HCT116 (cell line): ENCODE data around the gene NFIL3. TPM values are rescaled to one million over a fixed set of nuclear protein-coding genes. Genes with fewer than 3 reads are reported as not detected.

Experiments
- ATAC-seq: fragments of 200-7000 bp; cut with Tn5 transposase; 2 replicates; pipeline ENCODE4 v1.9.1; 2020; ENCODE audit warnings: mild to moderate bottlenecking, moderate library complexity
- BruUV-seq: library from RNA; stranded (reverse); fragments of 400-500 nt; replicated peaks from 2 replicates; lab custom pipeline; 2021; lab: Mats Ljungman, UMichigan
- CTCF ChIA-PET: fragments of 300-600 bp; sonication (Branson Sonifier 250); formaldehyde crosslinking; loops from one replicate; lab custom pipeline; 2021; ENCODE audit warnings: antibody characterized with exemption; lab: Charles Lee
- POLR2A ChIA-PET: fragments of 300-600, 350-600 bp; sonication (Branson Sonifier 250); formaldehyde crosslinking; loops from one replicate; lab custom pipeline; 2021; ENCODE audit warnings: antibody characterized with exemption; lab: Charles Lee
- RAD21 ChIA-PET, 2 experiments: fragments of 300-600 bp; sonication (Branson Sonifier 250); formaldehyde crosslinking; loops; one replicate each; lab custom pipeline; 2023; ENCODE audit warnings: low total read pairs in 2 of 2; ENCODE audit not compliant: uncharacterized antibody in 2 of 2, unreplicated experiment in 2 of 2, low non-redundant PET in 1 of 2; lab: Charles Lee
- DNase-seq: peaks from one replicate; pipeline ENCODE4 v3.0.0-alpha.2; 2010; ENCODE audit warnings: low read depth, low spot score
- H2AFZ ChIP-seq: fragments of 200-600 bp; shearing (Covaris generic), sonication (generic); 2 replicates; pipeline ENCODE4 v1.6.1; 2017; ENCODE audit warnings: low read depth, mixed run types, mixed read lengths, antibody characterized with exemption, low read length; ENCODE audit not compliant: poor library complexity, severe bottlenecking
- H3K27ac ChIP-seq: 2 replicates; pipeline ENCODE4 v1.5.1; 2012; ENCODE audit warnings: low read depth, low read length
- H3K27me3 ChIP-seq: fragments of 200-600 bp; sonication (generic); 2 replicates; pipeline ENCODE4 v1.6.1; 2016; ENCODE audit warnings: mixed run types, low read length, mixed read lengths; ENCODE audit not compliant: insufficient read depth
- H3K36me3 ChIP-seq, 2 experiments: fragments of 200-500 bp in 1 of 2; fragments of 200-600 bp in 1 of 2; sonication (Bioruptor generic) in 1 of 2; sonication (generic) in 1 of 2; 2 replicates each; pipeline versions ENCODE4 v1.5.1 to v1.6.1; 2014 to 2016; ENCODE audit warnings: low read length in 2 of 2, inconsistent platforms in 1 of 2, mixed read lengths in 1 of 2, mixed run types in 1 of 2; ENCODE audit not compliant: insufficient read depth in 2 of 2, control insufficient read depth in 1 of 2
- H3K4me1 ChIP-seq, 2 experiments: fragments of 200-600 bp in 1 of 2; sonication (generic) in 1 of 2; 2 replicates each; pipeline versions ENCODE4 v1.5.1 to v1.6.1; 2012 to 2017; ENCODE audit warnings: low read length in 2 of 2, inconsistent platforms in 1 of 2, mild to moderate bottlenecking in 1 of 2, mixed read lengths in 1 of 2, mixed run types in 1 of 2, moderate library complexity in 1 of 2; ENCODE audit not compliant: insufficient read depth in 2 of 2, control insufficient read depth in 1 of 2
- H3K4me2 ChIP-seq: fragments of 200-600 bp; sonication (generic); 2 replicates; pipeline ENCODE4 v1.6.1; 2017; ENCODE audit warnings: mixed run types, low read length, mixed read lengths
- H3K4me3 ChIP-seq, 2 experiments: fragments of 200-600 bp in 1 of 2; sonication (generic) in 1 of 2; replicated peaks in 1 of 2; 2 replicates each; pipeline ENCODE4 v1.5.1; 2011 to 2016; ENCODE audit warnings: low read length in 2 of 2, control low read depth in 1 of 2, low read depth in 1 of 2, mild to moderate bottlenecking in 1 of 2, mixed read lengths in 1 of 2, mixed run types in 1 of 2
- H3K79me2 ChIP-seq: fragments of 200-600 bp; sonication (generic); 2 replicates; pipeline ENCODE4 v1.6.1; 2017; ENCODE audit warnings: mild to moderate bottlenecking, mixed run types, low read length, moderate library complexity, mixed read lengths; ENCODE audit not compliant: insufficient read depth
- H3K9ac ChIP-seq: fragments of 200-600 bp; sonication (generic); 2 replicates; pipeline ENCODE4 v1.6.1; 2016; ENCODE audit warnings: low read length, mixed read lengths
- H3K9me2 ChIP-seq: fragments of 200-600 bp; sonication (generic), shearing (Covaris generic); 2 replicates; pipeline ENCODE4 v1.6.1; 2017; ENCODE audit warnings: mixed run types, mild to moderate bottlenecking, moderate library complexity; ENCODE audit not compliant: insufficient read depth
- H3K9me3 ChIP-seq, 2 experiments: fragments of 200-500 bp in 1 of 2; fragments of 200-600 bp in 1 of 2; sonication (Bioruptor generic) in 1 of 2; sonication (generic) in 1 of 2; 2 replicates each; pipeline ENCODE4 v1.6.1; 2014 to 2017; ENCODE audit warnings: low read length in 2 of 2, mixed read lengths in 2 of 2, inconsistent platforms in 1 of 2, low read depth in 1 of 2, mild to moderate bottlenecking in 1 of 2, mixed run types in 1 of 2, moderate library complexity in 1 of 2; ENCODE audit not compliant: control insufficient read depth in 1 of 2, insufficient read depth in 1 of 2
- H4K20me1 ChIP-seq: fragments of 200-600 bp; sonication (generic), shearing (Covaris generic); 2 replicates; pipeline ENCODE4 v1.6.1; 2017; ENCODE audit warnings: mixed run types, mild to moderate bottlenecking, moderate library complexity; ENCODE audit not compliant: insufficient read depth
- EGR1 ChIP-seq: IDR thresholded peaks from 2 replicates; pipeline ENCODE4 v1.6.1; 2012; ENCODE audit warnings: low read depth
- ELF1 ChIP-seq: IDR thresholded peaks from 2 replicates; pipeline ENCODE4 v1.6.1; 2012; ENCODE audit warnings: low read depth, borderline replicate concordance
- EZH2 ChIP-seq: fragments of 200-600 bp; sonication (generic); IDR thresholded peaks from 2 replicates; pipeline ENCODE4 v1.6.1; 2017; ENCODE audit warnings: antibody characterized with exemption, mixed run types
- EZH2phosphoT487 ChIP-seq: fragments of 200-600 bp; IDR thresholded peaks from 2 replicates; pipeline ENCODE4 v1.6.1; 2018; ENCODE audit warnings: antibody characterized with exemption, borderline replicate concordance
- FOSL1 ChIP-seq: IDR thresholded peaks from 2 replicates; pipeline ENCODE4 v1.6.1; 2012; ENCODE audit warnings: low read depth
- JUND ChIP-seq: IDR thresholded peaks from 2 replicates; pipeline ENCODE4 v1.6.1; 2012
- POLR2AphosphoS5 ChIP-seq: IDR thresholded peaks from 2 replicates; pipeline ENCODE4 v1.6.1; 2011; ENCODE audit warnings: mild to moderate bottlenecking, low read depth, low read length, moderate library complexity
- SIN3A ChIP-seq: IDR thresholded peaks from 2 replicates; pipeline ENCODE4 v1.6.1; 2012; ENCODE audit warnings: low read depth
- SP1 ChIP-seq: IDR thresholded peaks from 2 replicates; pipeline ENCODE4 v1.6.1; 2012; ENCODE audit warnings: low read depth
- YY1 ChIP-seq: IDR thresholded peaks from 2 replicates; pipeline ENCODE4 v1.6.1; 2011; ENCODE audit warnings: low read length, low read depth, moderate library complexity, mild to moderate bottlenecking; ENCODE audit not compliant: insufficient replicate concordance; ENCODE audit errors: extremely low read depth
- intact Hi-C: fragments of 100-400 bp; cut with micrococcal nuclease; formaldehyde crosslinking; loops from 2 replicates; pipeline ENCODE4 v1.10.0; 2022
- total RNA-seq: library from RNA; stranded (reverse); gene quantifications from one replicate; pipeline ENCODE4 v1.2.1, GENCODE V29; 2021; ENCODE audit not compliant: unreplicated experiment
- TF ChIP-seq, protein P1 (sequence below): IDR thresholded peaks from 2 replicates; pipeline ENCODE4 v1.6.1; 2012
- TF ChIP-seq, protein P2 (sequence below): IDR thresholded peaks from 2 replicates; pipeline ENCODE4 v1.6.1; 2012; ENCODE audit warnings: low read depth
- TF ChIP-seq, protein P3 (sequence below), 3 experiments: fragments of 200-600 bp in 1 of 3; sonication (generic) in 1 of 3; IDR thresholded peaks in 2 of 3; conservative IDR thresholded peaks in 1 of 3; 2 replicates each; pipeline ENCODE4 v1.5.1; 2012 to 2017; ENCODE audit warnings: low read depth in 2 of 3, low read length in 2 of 3, antibody characterized with exemption in 1 of 3, borderline replicate concordance in 1 of 3, control low read depth in 1 of 3, mild to moderate bottlenecking in 1 of 3, mixed read lengths in 1 of 3, mixed run types in 1 of 3, moderate library complexity in 1 of 3; ENCODE audit not compliant: insufficient read depth in 1 of 3
- TF ChIP-seq, protein P4 (sequence below): IDR thresholded peaks from 2 replicates; pipeline ENCODE4 v1.6.1; 2012
- TF ChIP-seq, protein P5 (sequence below): IDR thresholded peaks from 2 replicates; pipeline ENCODE4 v1.6.1; 2011; ENCODE audit warnings: mild to moderate bottlenecking, low read length, moderate library complexity; ENCODE audit not compliant: insufficient replicate concordance; ENCODE audit errors: extremely low read depth

Gene NFIL3
- total RNA-seq, 1 experiment from 2014 or later, result 38.0 TPM

DNA sequence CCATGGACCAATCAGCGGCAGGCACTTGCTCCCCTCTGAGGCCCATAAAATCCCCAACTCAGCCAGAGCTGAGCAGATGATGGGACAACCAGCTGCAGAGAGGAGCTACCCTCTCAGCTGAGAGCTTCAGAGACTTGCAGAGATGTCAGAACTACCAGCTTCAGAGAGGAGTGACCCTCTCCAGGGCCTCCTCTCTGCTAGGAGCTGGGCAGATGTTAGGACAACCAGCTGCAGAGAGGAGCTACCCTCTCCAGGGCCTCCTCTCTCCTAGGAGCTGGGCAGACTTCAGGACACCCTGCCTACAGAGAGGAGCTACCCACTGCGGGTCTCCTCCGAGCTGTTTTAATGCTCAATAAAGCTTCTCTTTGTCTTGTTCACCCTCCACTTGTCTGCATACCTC is 58.9 kb downstream of the NFIL3 start:
- no peak overlapping the region for H3K27ac ChIP-seq
- intact Hi-C loops, result loop anchor here (10.0 kb wide), 1 partner anchor 170 kb away; no protein-coding TSS in a partner anchor
- no peak for TF ChIP-seq EZH2phosphoT487
- TF ChIP-seq, protein P1, sequence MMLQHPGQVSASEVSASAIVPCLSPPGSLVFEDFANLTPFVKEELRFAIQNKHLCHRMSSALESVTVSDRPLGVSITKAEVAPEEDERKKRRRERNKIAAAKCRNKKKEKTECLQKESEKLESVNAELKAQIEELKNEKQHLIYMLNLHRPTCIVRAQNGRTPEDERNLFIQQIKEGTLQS, result no peak
- no peak for TF ChIP-seq SIN3A
- no peak for TF ChIP-seq EGR1
- no peak for TF ChIP-seq SP1
- no peak for TF ChIP-seq ELF1
- TF ChIP-seq, protein P2, sequence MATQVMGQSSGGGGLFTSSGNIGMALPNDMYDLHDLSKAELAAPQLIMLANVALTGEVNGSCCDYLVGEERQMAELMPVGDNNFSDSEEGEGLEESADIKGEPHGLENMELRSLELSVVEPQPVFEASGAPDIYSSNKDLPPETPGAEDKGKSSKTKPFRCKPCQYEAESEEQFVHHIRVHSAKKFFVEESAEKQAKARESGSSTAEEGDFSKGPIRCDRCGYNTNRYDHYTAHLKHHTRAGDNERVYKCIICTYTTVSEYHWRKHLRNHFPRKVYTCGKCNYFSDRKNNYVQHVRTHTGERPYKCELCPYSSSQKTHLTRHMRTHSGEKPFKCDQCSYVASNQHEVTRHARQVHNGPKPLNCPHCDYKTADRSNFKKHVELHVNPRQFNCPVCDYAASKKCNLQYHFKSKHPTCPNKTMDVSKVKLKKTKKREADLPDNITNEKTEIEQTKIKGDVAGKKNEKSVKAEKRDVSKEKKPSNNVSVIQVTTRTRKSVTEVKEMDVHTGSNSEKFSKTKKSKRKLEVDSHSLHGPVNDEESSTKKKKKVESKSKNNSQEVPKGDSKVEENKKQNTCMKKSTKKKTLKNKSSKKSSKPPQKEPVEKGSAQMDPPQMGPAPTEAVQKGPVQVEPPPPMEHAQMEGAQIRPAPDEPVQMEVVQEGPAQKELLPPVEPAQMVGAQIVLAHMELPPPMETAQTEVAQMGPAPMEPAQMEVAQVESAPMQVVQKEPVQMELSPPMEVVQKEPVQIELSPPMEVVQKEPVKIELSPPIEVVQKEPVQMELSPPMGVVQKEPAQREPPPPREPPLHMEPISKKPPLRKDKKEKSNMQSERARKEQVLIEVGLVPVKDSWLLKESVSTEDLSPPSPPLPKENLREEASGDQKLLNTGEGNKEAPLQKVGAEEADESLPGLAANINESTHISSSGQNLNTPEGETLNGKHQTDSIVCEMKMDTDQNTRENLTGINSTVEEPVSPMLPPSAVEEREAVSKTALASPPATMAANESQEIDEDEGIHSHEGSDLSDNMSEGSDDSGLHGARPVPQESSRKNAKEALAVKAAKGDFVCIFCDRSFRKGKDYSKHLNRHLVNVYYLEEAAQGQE, result no peak
- TF ChIP-seq, protein P3, sequence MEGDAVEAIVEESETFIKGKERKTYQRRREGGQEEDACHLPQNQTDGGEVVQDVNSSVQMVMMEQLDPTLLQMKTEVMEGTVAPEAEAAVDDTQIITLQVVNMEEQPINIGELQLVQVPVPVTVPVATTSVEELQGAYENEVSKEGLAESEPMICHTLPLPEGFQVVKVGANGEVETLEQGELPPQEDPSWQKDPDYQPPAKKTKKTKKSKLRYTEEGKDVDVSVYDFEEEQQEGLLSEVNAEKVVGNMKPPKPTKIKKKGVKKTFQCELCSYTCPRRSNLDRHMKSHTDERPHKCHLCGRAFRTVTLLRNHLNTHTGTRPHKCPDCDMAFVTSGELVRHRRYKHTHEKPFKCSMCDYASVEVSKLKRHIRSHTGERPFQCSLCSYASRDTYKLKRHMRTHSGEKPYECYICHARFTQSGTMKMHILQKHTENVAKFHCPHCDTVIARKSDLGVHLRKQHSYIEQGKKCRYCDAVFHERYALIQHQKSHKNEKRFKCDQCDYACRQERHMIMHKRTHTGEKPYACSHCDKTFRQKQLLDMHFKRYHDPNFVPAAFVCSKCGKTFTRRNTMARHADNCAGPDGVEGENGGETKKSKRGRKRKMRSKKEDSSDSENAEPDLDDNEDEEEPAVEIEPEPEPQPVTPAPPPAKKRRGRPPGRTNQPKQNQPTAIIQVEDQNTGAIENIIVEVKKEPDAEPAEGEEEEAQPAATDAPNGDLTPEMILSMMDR (IDR thresholded peaks at IDR 0.05 in 2 of 3, conservative IDR thresholded peaks at IDR 0.05 in 1 of 3; ENCODE audit: borderline replicate concordance in 1 of 3, insufficient read depth in 1 of 3, low read depth in 2 of 3, low read length in 2 of 3), result no peak
- TF ChIP-seq YY1, result no peak
- TF ChIP-seq, protein P4, sequence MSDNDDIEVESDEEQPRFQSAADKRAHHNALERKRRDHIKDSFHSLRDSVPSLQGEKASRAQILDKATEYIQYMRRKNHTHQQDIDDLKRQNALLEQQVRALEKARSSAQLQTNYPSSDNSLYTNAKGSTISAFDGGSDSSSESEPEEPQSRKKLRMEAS, result no peak
- TF ChIP-seq EZH2, result no peak
- TF ChIP-seq, protein P5, sequence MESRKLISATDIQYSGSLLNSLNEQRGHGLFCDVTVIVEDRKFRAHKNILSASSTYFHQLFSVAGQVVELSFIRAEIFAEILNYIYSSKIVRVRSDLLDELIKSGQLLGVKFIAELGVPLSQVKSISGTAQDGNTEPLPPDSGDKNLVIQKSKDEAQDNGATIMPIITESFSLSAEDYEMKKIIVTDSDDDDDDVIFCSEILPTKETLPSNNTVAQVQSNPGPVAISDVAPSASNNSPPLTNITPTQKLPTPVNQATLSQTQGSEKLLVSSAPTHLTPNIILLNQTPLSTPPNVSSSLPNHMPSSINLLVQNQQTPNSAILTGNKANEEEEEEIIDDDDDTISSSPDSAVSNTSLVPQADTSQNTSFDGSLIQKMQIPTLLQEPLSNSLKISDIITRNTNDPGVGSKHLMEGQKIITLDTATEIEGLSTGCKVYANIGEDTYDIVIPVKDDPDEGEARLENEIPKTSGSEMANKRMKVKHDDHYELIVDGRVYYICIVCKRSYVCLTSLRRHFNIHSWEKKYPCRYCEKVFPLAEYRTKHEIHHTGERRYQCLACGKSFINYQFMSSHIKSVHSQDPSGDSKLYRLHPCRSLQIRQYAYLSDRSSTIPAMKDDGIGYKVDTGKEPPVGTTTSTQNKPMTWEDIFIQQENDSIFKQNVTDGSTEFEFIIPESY, result no peak
- TF ChIP-seq POLR2AphosphoS5, result no peak
- TF ChIP-seq FOSL1, result no peak
- no peak for TF ChIP-seq JUND
- H4K20me1 ChIP-seq, result no peaks in the 10 kb centered on the region
- H3K4me1 ChIP-seq, result peaks cover 4 to 16% of the 10 kb centered on the region in 2 experiments; a peak in 3 of 4 replicates
- no TSS peak for BruUV-seq
- H3K4me3 ChIP-seq, result no peak overlapping the region
- ChIA-PET RAD21 (no interaction called here), POLR2A (no interaction called here), CTCF (no interaction called here)
- no peak overlapping the region for H3K4me2 ChIP-seq
- peaks cover 6 to 8% of the 10 kb centered on the region in 2 experiments; a peak in 3 of 4 replicates for H3K9me3 ChIP-seq
- no peaks in the 10 kb centered on the region for H3K36me3 ChIP-seq
- peaks cover 18% of the 10 kb centered on the region for H3K79me2 ChIP-seq
- no peaks in the 10 kb centered on the region for H3K27me3 ChIP-seq
- H3K9me2 ChIP-seq, result no peaks in the 10 kb centered on the region
- H3K9ac ChIP-seq, result no peak overlapping the region
- H2AFZ ChIP-seq, result no peak overlapping the region
- DNase-seq, result no peak
- ATAC-seq, result no peak
